Measurements from ENCODE around the gene IGFLR1.

Gene IGFLR1

GRCh38 chr19:35744430-35745327 is 2.4 kb upstream of the IGFLR1 start:
- Histone ChIP-seq H3K27ac (ENCODE audit: low read depth, low read length) (peak overlapping the region; percentile 99), H3K4me1 (ENCODE audit: control insufficient read depth, insufficient read depth, low read length) (no peaks in the 10 kb centered on the region), H3K9ac (ENCODE audit: low read depth, low read length) (peak overlapping the region; percentile 75), H3K9me3 (ENCODE audit: control insufficient read depth, insufficient read depth, low read length) (no peaks in the 10 kb centered on the region), H3K4me3 (ENCODE audit: low read depth, low read length) (peak overlapping the region; percentile 75), H3K27me3 (ENCODE audit: control insufficient read depth, insufficient read depth, low read length) (no peaks in the 10 kb centered on the region), H3K36me3 (ENCODE audit: control insufficient read depth, insufficient read depth, low read length) (no peaks in the 10 kb centered on the region; the same call in 1 of the 2 replicates)

- H3K27ac ChIP-seq (ENCODE audit: low read depth, low read length): no peak overlapping the region
- H3K4me3 ChIP-seq (ENCODE audit: low read depth, low read length): peak overlapping the region; percentile 75
- peaks cover 4% of the 10 kb centered on the region for H3K36me3 ChIP-seq (ENCODE audit: control insufficient read depth, insufficient read depth, low read length)
- no peaks in the 10 kb centered on the region for H3K9me3 ChIP-seq (ENCODE audit: control insufficient read depth, insufficient read depth, low read length)
- no peaks in the 10 kb centered on the region for H3K4me1 ChIP-seq (ENCODE audit: control insufficient read depth, insufficient read depth, low read length)
- H3K27me3 ChIP-seq (ENCODE audit: control insufficient read depth, insufficient read depth, low read length): no peaks in the 10 kb centered on the region
- no peak overlapping the region for H3K9ac ChIP-seq (ENCODE audit: low read depth, low read length)
These were observed 1.6 kb upstream of the IGFLR1 start for GRCh38 chr19:35743640-35744429.

GRCh38 chr19:35741203-35741515 is 1.1 kb downstream of the IGFLR1 start:
- no peaks in the 10 kb centered on the region for H3K4me1 ChIP-seq (ENCODE audit: control insufficient read depth, insufficient read depth, low read length)
- H3K36me3 ChIP-seq (ENCODE audit: control insufficient read depth, insufficient read depth, low read length): peaks cover 31% of the 10 kb centered on the region
- H3K4me3 ChIP-seq (ENCODE audit: low read depth, low read length): peak overlapping the region; percentile 86
- H3K27ac ChIP-seq (ENCODE audit: low read depth, low read length): peak overlapping the region; percentile 96
- no peaks in the 10 kb centered on the region for H3K27me3 ChIP-seq (ENCODE audit: control insufficient read depth, insufficient read depth, low read length)
- H3K9ac ChIP-seq (ENCODE audit: low read depth, low read length): peak overlapping the region; percentile 47; the same call in 1 of the 2 replicates
- H3K9me3 ChIP-seq (ENCODE audit: control insufficient read depth, insufficient read depth, low read length): no peaks in the 10 kb centered on the region

GRCh38 chr19:35740423-35741202 is 1.6 kb downstream of the IGFLR1 start:
- peak overlapping the region; percentile 86 for H3K4me3 ChIP-seq (ENCODE audit: low read depth, low read length)
- H3K9ac ChIP-seq (ENCODE audit: low read depth, low read length): peak overlapping the region; percentile 47
- peaks cover 35% of the 10 kb centered on the region for H3K36me3 ChIP-seq (ENCODE audit: control insufficient read depth, insufficient read depth, low read length)
- no peaks in the 10 kb centered on the region for H3K27me3 ChIP-seq (ENCODE audit: control insufficient read depth, insufficient read depth, low read length)
- H3K4me1 ChIP-seq (ENCODE audit: control insufficient read depth, insufficient read depth, low read length): no peaks in the 10 kb centered on the region
- peak overlapping the region; percentile 96 for H3K27ac ChIP-seq (ENCODE audit: low read depth, low read length)
- no peaks in the 10 kb centered on the region for H3K9me3 ChIP-seq (ENCODE audit: control insufficient read depth, insufficient read depth, low read length)

GRCh38 chr19:35740108-35740422 is 2.2 kb downstream of the IGFLR1 start:
- H3K4me1 ChIP-seq (ENCODE audit: control insufficient read depth, insufficient read depth, low read length): no peaks in the 10 kb centered on the region
- peak overlapping the region; percentile 27 for H3K9ac ChIP-seq (ENCODE audit: low read depth, low read length)
- H3K27ac ChIP-seq (ENCODE audit: low read depth, low read length): peak overlapping the region; percentile 83
- peak overlapping the region; percentile 86 for H3K4me3 ChIP-seq (ENCODE audit: low read depth, low read length)
- H3K9me3 ChIP-seq (ENCODE audit: control insufficient read depth, insufficient read depth, low read length): no peaks in the 10 kb centered on the region
- no peaks in the 10 kb centered on the region for H3K27me3 ChIP-seq (ENCODE audit: control insufficient read depth, insufficient read depth, low read length)
- peaks cover 41% of the 10 kb centered on the region for H3K36me3 ChIP-seq (ENCODE audit: control insufficient read depth, insufficient read depth, low read length)

- H3K36me3 ChIP-seq (ENCODE audit: control insufficient read depth, insufficient read depth, low read length): peaks cover 46% of the 10 kb centered on the region
- H3K27me3 ChIP-seq (ENCODE audit: control insufficient read depth, insufficient read depth, low read length): no peaks in the 10 kb centered on the region
- H3K9ac ChIP-seq (ENCODE audit: low read depth, low read length): peak overlapping the region; percentile 27; the same call in 1 of the 2 replicates
- no peaks in the 10 kb centered on the region for H3K4me1 ChIP-seq (ENCODE audit: control insufficient read depth, insufficient read depth, low read length)
- no peaks in the 10 kb centered on the region for H3K9me3 ChIP-seq (ENCODE audit: control insufficient read depth, insufficient read depth, low read length)
- H3K27ac ChIP-seq (ENCODE audit: low read depth, low read length): peak overlapping the region; percentile 83
- H3K4me3 ChIP-seq (ENCODE audit: low read depth, low read length): peak overlapping the region; percentile 86
These were observed 2.8 kb downstream of the IGFLR1 start for GRCh38 chr19:35739275-35740107.

- no peaks in the 10 kb centered on the region for H3K27me3 ChIP-seq (ENCODE audit: control insufficient read depth, insufficient read depth, low read length)
These were observed 3.4 kb downstream of the IGFLR1 start for GRCh38 chr19:35738887-35739229.

GRCh38 chr19:35738021-35738886 is 4.0 kb downstream of the IGFLR1 start:
- H3K4me3 ChIP-seq (ENCODE audit: low read depth, low read length): no peak overlapping the region
- no peak overlapping the region for H3K9ac ChIP-seq (ENCODE audit: low read depth, low read length)
- no peaks in the 10 kb centered on the region for H3K27me3 ChIP-seq (ENCODE audit: control insufficient read depth, insufficient read depth, low read length)
- H3K36me3 ChIP-seq (ENCODE audit: control insufficient read depth, insufficient read depth, low read length): peaks cover 59% of the 10 kb centered on the region
- no peak overlapping the region for H3K27ac ChIP-seq (ENCODE audit: low read depth, low read length)
- H3K9me3 ChIP-seq (ENCODE audit: control insufficient read depth, insufficient read depth, low read length): no peaks in the 10 kb centered on the region
- no peaks in the 10 kb centered on the region for H3K4me1 ChIP-seq (ENCODE audit: control insufficient read depth, insufficient read depth, low read length)

More at GRCh38 chr19:35738887-35739229, 3.4 kb downstream of the IGFLR1 start:
- Histone ChIP-seq H3K9me3 (ENCODE audit: control insufficient read depth, insufficient read depth, low read length) (no peaks in the 10 kb centered on the region), H3K36me3 (ENCODE audit: control insufficient read depth, insufficient read depth, low read length) (peaks cover 53% of the 10 kb centered on the region), H3K4me1 (ENCODE audit: control insufficient read depth, insufficient read depth, low read length) (no peaks in the 10 kb centered on the region), H3K4me3 (ENCODE audit: low read depth, low read length) (no peak overlapping the region), H3K9ac (ENCODE audit: low read depth, low read length) (no peak overlapping the region), H3K27ac (ENCODE audit: low read depth, low read length) (no peak overlapping the region)

- Histone ChIP-seq H3K4me1 (ENCODE audit: control insufficient read depth, insufficient read depth, low read length) (no peaks in the 10 kb centered on the region), H3K9ac (ENCODE audit: low read depth, low read length) (no peak overlapping the region), H3K4me3 (ENCODE audit: low read depth, low read length) (no peak overlapping the region), H3K27ac (ENCODE audit: low read depth, low read length) (no peak overlapping the region), H3K36me3 (ENCODE audit: control insufficient read depth, insufficient read depth, low read length) (peaks cover 67% of the 10 kb centered on the region), H3K27me3 (ENCODE audit: control insufficient read depth, insufficient read depth, low read length) (no peaks in the 10 kb centered on the region), H3K9me3 (ENCODE audit: control insufficient read depth, insufficient read depth, low read length) (no peaks in the 10 kb centered on the region)
These were observed 5.1 kb downstream of the IGFLR1 start for GRCh38 chr19:35736913-35737886.

Measured in HUES48 (cell line).